GM13977 (cell line): ENCODE results near the gene MALAT1.

Experiments
- DNase-seq: peaks from one replicate; pipeline ENCODE4 v3.0.0; 2012; ENCODE audit warnings: low spot score
- CTCF ChIP-seq: IDR thresholded peaks from 2 replicates; pipeline ENCODE4 v1.5.1; 2012; ENCODE audit warnings: mild to moderate bottlenecking, control low read depth; ENCODE audit not compliant: insufficient read depth; ENCODE audit errors: extremely low read depth, missing control alignments
- in situ Hi-C: fragments of 300-500 bp; cut with MboI; formaldehyde crosslinking; loops from one replicate; pipeline ENCODE4 v1.12.0; 2022; ENCODE audit warnings: low sequenced_read_pairs, low pct_unique_long_range_greater_than_20kb, mixed read lengths, inconsistent platforms; ENCODE audit not compliant: unreplicated experiment

Gene MALAT1

GRCh38 chr11:65525546-65526480 is 27.0 kb downstream of the MALAT1 start:
- in situ Hi-C loops: no loop called here

GRCh38 chr11:65526744-65527143 is 27.9 kb downstream of the MALAT1 start:
- no peak for TF ChIP-seq CTCF
- in situ Hi-C loops: no loop called here

More at GRCh38 chr11:65525546-65526480, 27.0 kb downstream of the MALAT1 start:
- DNase-seq: no peak
- TF ChIP-seq CTCF: no peak

GRCh38 chr11:65528819-65529350 is 30.0 kb downstream of the MALAT1 start:
- no peak for DNase-seq
- in situ Hi-C loops: no loop called here
- no peak for TF ChIP-seq CTCF

More at GRCh38 chr11:65526744-65527143, 27.9 kb downstream of the MALAT1 start:
- DNase-seq: no peak

- in situ Hi-C loops: no loop called here
- no peak for TF ChIP-seq CTCF
- no peak for DNase-seq
Measured at GRCh38 chr11:65529475-65530156, 30.8 kb downstream of the MALAT1 start.

GRCh38 chr11:65530157-65530496 is 31.3 kb downstream of the MALAT1 start:
- in situ Hi-C loops: no loop called here

More at GRCh38 chr11:65530157-65530496, 31.3 kb downstream of the MALAT1 start:
- TF ChIP-seq CTCF: peak; percentile 17
- DNase-seq: no peak
